Fibroblast of skin of abdomen (primary cell): Measurements from ENCODE around the gene ZNF2. TPM values are rescaled to one million over a fixed set of nuclear protein-coding genes. Genes with fewer than 3 reads are reported as not detected.

Source experiments
- DNase-seq: peaks from one replicate; pipeline ENCODE4 v3.0.0-alpha.2; 2013
- polyA plus RNA-seq, 2 experiments: library from polyadenylated mRNA; unstranded; fragments of 120-200 nt; gene quantifications; one replicate each; pipeline ENCODE4 v1.2.1, GENCODE V29; 2013; ENCODE audit not compliant: insufficient read length in 2 of 2

Gene ZNF2
- polyA plus RNA-seq (2013, experiment 1 of 2; ENCODE audit: insufficient read length), result 3.7 TPM
- 3.9 TPM for polyA plus RNA-seq (2013, experiment 2 of 2; ENCODE audit: insufficient read length)

DNA sequence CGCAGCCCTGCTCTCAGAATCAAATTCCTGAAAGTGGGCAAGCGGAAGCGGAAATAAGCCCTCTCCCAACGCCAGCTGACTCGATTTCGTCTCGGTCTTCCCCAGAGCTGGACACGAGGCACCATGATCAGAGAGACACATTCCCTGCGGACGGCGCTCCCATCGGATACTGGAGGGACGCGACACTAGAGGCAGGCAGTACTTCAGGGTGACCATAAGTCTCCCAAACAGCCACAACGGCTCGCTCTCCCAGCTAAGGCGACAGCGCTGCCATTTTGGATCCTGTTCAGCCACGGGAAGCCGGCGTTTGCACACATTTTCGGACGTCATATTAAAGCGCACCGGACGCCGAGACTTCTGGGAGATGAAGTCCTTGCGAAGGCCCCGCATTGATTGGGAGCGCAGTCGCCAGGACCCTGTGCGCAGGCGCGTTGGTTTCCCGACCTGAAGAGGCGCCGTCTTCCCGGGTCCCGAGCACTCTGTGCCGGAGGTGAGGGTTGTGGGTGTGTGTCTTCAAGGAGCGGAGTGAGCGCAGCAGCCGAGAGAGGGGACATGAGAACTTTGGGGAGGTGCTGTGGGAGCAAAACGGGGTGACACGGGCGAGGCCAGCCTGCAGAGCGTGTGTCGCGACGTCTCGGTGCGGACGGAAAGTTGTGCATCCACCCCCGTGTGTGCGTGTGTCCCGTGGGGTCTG is at the start of gene ZNF2:
TSS of gene ZNF2 (plus strand) at position 439 of the 694 bp plus-strand sequence. CDS start 10,418 bp downstream, outside the sequence.
- peak; percentile 98 for DNase-seq

DNA sequence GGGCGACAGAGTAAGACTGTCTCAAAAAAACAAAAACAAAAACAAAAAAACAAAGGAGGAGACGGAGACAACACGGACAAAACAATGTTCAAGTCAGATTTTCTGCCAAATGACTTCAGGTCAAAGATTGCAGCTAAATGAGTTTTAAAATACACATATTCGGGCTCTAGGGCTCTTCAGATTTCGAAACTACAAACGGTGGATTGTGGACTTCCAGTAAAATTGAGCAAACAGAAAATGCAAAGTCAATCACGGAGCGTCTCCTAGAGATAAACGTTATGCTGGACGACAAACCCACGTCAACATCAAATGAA is 44.6 kb upstream of the ZNF2 start:
- DNase-seq, result no peak

DNA sequence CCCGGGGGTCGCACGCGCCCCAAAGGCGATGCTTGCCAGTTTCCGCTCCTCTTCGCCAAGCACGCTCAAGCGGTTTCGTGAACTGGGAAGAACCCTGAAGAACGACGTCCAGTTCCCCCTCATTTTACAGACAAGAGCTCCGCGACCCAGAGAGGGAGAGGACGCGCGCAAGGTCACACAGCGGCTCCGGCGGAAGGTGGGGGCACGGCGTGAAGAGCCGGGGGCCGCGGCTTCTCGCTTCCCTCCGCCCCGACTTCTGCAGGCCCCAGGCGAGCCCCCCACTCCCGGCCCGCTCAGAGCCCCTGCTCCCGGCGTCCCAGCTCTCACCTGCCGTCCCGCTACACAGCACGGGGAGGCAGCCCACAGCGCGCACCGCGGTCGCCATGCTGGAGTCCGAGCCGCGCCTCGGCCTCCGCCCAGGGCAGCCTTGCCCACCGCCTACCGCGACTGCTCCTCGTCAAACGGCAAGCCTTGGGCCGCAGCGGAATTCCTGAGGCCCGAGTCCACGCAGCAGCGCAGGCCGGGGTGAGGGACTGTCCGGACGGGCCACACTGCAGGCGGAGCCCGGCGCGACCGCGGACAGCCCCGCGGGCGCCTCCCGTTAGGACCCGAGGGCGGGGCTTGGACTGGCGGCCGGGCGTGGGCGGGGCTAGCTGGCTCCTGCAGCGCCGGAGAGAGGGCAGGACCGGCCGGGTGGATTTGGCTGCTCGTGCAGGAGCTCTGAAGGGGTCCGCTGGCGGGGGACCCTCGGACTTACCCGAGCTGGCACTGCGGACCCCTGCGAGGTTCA is 44.0 kb upstream of the ZNF2 start, which contains the start of gene MRPS5:
TSS of gene MRPS5 (minus strand) at position 402 of the 790 bp plus-strand sequence. CDS start at position 385, 17 bp downstream.
- peak; percentile 68 for DNase-seq

GRCh38 chr2:95122197-95122551 is 43.4 kb upstream of the ZNF2 start:
- DNase-seq, result no peak

DNA sequence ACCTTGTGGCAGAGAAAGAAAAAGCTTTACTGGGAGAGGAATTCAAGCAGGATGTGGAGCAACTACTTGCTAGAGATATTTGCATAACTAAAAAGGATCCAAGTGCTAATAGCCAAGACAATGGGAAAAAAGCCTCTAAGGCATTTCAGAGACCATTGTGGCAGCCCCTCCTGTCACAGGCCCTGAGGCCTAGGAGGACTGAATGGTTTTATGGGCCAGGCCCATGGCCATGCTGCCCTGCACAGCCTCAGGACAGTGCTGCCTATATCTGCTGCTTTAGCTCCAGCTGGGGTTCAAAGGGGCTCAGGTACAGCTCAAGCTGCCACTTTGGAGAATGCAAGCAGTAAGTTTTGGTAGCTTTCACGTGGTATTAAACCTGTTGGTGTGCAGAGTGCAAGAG is 26.9 kb upstream of the ZNF2 start:
- DNase-seq, result no peak

DNA sequence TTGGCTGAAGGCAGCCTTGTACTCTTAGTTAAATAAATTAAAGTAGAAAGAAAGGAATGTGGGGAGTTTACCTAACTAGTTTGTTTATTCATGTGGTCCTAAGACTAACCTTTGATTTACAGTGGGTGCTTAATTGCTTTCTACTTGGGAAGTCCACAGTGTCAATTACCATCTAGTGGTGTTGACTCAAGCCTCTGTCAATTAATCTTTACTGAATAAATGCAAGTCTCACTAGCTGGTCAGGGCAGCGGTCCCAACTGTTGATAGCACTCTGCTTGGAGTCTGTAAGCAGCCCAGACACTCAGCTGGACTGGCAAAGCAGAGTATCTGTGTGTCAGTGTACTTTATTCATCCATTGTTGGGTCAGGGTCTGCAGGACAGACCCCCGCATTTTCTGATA is 21.8 kb upstream of the ZNF2 start:
- DNase-seq, result no peak

- no peak for DNase-seq
Observed at GRCh38 chr2:95149397-95149984, 16.1 kb upstream of the ZNF2 start.

GRCh38 chr2:95158441-95158840 is 7.2 kb upstream of the ZNF2 start:
- DNase-seq, result no peak

GRCh38 chr2:95158891-95159619 is 6.6 kb upstream of the ZNF2 start:
- peak; percentile 42 for DNase-seq

DNA sequence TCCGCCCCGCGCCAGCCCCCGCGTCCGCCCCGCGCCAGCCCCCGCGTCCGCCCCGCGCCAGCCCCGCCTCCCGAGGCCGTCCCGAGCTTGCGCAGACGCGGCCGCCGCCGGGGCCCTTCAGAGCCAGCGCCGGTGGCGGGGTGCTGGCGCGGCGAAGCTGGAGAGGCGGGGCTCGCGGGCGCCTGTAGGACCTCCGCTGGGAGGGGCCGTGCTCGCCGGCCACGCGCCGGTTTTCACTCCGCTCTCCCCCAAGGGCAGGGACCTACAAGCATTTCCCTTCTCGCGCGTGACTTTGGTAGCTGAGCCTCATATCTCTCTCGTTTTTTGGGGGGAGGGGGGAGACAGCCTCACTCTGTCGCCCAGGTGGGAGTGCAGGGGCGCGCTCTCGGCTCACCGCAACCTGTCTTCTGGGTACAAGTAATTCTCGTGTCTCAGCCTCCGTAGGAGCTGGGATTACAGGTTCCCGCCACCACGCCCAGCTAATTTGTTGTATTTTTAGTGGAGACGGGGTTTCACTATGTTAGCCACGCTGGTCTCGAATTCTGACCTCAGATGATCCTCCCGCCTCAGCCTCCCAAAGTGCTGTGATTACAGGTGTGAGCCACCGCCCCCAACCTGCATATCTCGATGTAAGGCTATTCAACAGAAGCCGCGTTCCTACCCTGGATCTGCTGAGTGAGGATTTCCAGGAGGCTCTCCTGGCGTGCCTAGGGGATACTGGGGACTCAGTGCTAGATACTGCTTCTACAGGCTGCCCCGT is 5.7 kb upstream of the ZNF2 start, which contains the start of gene ZNF514:
TSS of gene ZNF514 (minus strand) at position 159 of the 760 bp plus-strand sequence. CDS start 6,595 bp downstream, outside the sequence.
- peak; percentile 81 for DNase-seq

DNA sequence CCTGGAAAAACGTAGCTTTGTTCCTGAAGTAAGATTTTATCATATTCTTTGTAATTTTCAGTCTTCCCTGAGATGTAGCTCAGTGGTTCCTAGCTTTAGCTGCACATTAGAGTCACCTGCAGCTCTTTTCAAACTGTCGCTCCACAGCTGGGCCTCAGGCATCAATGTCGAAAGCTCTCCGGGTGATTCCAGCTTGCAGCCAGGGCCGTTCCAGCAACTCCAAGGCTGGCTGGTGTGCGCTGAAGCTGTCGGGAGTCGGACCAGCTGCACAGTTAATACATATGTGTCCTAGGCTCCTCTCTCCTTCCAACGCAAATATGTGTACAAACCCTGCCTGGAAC is 609 bp upstream of the ZNF2 start:
- no peak for DNase-seq

GRCh38 chr2:95166065-95166763 is 605 bp downstream of the ZNF2 start:
- DNase-seq, result no peak

DNA sequence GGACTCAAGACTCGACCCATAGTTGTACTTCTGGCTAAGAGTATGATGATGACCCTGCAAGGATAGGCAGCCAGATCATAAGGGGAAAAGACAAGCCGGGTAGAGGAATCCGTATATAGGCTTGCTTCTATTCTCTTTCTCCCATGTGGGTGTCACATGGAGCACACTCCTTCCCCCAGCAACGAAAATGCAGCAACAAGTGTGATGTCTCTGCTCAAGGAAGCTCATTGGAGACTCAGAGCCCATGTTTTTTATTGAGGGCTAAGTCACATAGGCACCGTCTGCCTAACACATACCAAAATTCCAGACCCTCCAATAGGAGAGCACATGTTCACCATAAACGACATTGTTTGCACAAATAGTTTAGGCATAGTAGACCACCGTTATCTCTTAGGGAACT is 6.3 kb downstream of the ZNF2 start:
- DNase-seq, result no peak

DNA sequence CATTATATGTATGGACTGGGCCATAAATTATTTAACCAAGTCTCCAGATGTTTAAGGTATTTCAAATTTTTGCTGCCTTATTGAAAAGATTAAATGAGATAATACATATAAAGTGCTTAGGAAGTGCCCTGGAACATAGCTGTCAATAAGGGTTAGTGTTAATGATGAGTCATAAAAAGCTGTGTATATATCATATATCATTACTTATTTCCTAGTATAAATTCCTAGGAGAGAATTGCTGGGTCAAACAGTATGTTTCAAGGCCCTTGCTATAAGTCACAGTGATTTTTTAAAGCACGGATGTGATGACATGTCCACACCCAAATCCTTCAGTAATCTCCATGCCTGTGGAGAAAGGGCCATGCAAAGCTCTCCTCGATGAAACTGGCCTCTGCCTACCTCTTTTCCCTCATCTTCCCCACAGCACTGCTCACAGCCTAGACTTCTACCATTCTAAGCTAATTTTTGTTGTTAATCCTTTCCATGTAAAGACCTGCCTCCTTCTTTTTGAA is 8.5 kb downstream of the ZNF2 start:
- peak; percentile 6 for DNase-seq

DNA sequence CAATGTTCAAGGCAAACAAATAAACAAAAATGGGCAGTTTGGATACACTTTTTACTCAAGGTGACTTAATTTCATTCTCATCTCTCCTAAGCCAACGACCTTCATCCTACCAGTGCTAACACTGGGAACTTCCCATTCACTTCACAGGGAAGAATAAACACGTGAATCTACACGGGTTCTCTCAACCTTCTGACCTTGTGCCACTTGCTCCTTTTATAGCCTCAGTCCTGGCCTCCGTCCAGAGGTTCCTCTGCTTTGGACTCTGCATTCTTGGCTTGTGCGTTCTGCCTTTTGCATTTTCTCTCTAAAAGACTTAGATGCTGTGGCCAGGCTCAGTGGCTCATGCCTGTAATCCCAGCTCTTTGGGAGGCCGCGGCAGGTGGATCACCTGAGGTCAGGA is 13.8 kb downstream of the ZNF2 start:
- DNase-seq, result no peak

DNA sequence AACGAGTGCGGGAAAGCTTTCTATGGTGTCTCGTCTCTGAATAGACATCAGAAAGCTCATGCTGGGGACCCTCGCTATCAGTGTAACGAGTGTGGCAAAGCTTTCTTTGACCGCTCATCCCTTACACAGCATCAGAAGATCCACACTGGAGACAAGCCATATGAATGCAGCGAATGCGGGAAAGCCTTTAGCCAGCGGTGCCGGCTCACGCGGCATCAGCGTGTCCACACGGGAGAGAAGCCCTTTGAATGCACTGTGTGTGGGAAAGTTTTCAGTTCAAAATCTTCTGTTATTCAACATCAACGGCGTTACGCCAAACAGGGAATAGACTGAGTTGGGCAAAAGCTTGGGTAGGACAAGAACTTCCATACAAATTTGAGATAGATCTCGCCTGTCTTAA is 16.2 kb downstream of the ZNF2 start:
- DNase-seq, result no peak

DNA sequence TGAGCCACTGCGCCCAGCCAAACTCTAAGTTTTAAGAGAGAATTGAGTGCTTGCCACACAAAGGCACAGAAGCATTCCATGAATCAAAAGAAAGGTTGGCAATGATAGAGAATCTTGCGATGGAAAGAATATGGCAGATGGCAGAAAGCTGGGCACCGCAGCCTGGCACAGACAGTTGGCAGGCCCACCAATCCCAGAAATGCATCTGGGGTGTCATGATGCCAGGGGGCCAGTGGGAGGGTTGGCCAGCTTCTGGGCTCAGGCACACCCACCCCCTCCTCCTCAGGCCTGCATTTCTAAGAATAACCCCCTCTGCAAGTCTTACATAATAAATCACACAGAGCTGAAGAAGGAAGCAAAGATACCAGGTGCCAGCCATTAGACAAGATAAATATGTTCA is 19.6 kb downstream of the ZNF2 start:
- DNase-seq, result no peak

DNA sequence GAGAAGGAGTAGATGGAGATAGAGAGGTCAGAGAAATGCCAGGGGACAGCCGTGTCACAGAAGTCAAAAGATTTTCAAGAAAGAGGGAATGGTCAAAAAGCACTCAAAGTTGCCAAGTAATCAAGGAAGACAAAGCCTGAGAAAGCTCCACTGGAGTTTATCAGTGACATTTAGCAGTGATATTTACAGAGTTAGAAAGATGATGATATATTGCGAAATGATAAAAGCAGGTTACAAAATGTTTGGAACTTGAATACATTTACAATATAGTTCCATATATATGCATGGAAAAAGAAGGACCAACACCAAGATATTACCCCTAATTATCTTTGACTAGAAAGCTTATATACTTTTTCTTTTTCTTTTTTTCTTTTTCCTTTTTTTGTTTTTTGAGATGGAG is 20.4 kb downstream of the ZNF2 start:
- DNase-seq, result no peak

GRCh38 chr2:95192956-95193355 is 27.3 kb downstream of the ZNF2 start:
- peak; percentile 13 for DNase-seq

DNA sequence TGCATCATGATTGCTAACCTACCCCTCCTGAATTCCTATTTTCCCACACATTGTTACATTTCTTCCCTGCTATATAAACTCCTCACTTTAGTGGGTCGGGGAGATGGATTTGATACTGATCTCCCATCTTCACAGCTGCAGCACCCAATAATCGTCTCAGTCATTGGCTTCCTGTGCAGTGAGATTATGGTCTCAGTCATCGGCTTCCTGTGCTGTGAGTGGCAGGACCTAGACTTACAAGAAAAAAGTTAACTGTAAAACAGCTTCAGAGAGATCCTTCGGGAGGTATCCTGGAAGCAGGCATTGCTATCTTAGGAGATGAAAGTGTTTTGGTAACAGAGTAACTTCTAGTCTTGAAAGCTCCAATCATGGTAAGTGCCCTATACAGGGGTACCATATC is 38.3 kb downstream of the ZNF2 start:
- DNase-seq, result no peak

DNA sequence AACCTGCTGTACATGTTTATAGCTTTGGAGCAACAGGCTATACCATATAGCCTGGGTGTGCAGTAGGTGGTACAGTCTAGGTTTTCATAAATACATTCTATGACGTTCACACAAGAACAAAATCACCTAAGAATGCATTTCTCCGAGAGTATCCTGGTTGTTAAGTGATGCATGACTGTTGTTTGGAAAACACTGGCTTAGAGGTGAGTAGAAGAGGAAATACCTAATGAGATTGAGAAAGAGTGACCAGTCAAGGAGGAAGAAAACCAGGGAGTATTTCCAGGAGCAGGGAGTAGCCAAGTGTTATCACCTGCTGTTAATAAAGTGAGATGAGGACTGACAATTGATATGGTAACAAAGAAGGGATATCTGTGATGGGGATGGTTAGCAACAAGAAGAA is 38.8 kb downstream of the ZNF2 start:
- DNase-seq, result no peak
